ENCODE measurements around the gene HEBP2. TPM values are rescaled to one million over a fixed set of nuclear protein-coding genes. Genes with fewer than 3 reads are reported as not detected.
"Not testable (repeated sequence)": the region's sequence is repeated elsewhere in the genome, so short reads cannot be mapped to it uniquely, and the experiment has no call there.

The HEBP2 gene
- total RNA-seq (10 to 100 TPM; 14.4 to 56.9 TPM), polyA plus RNA-seq (10 to 100 TPM; 21.1 to 30.4 TPM)
- long read RNA-seq, donor 1, full-length matches to known transcripts, result 37 of 47 reads
- long read RNA-seq, donor 1, partial matches to known transcripts, result 10 of 47 reads
- long read RNA-seq, donor 1, other reads (novel, unspliced or antisense), result 0 of 47 reads
- long read RNA-seq, donor 2, full-length matches to known transcripts, result 6 of 6 reads
- long read RNA-seq, donor 2, partial matches to known transcripts, result 0 of 6 reads
- long read RNA-seq, donor 2, other reads (novel, unspliced or antisense), result 0 of 6 reads
- long read RNA-seq, donor 3, full-length matches to known transcripts, result 10 of 31 reads
- long read RNA-seq, donor 3, partial matches to known transcripts, result 13 of 31 reads
- long read RNA-seq, donor 3, other reads (novel, unspliced or antisense), result 8 of 31 reads
- long read RNA-seq, donor 4, full-length matches to known transcripts, result 15 of 15 reads
- long read RNA-seq, donor 4, partial matches to known transcripts, result 0 of 15 reads
- long read RNA-seq, donor 4, other reads (novel, unspliced or antisense), result 0 of 15 reads
- long read RNA-seq, donor 5, full-length matches to known transcripts, result 41 of 50 reads
- long read RNA-seq, donor 5, partial matches to known transcripts, result 9 of 50 reads
- long read RNA-seq, donor 5, other reads (novel, unspliced or antisense), result 0 of 50 reads

GRCh38 chr6:138403801-138404665 is at the start of gene HEBP2:
HEBP2 (plus strand) TSS chr6:138404223; CDS start chr6:138404496, 273 bp downstream.
- Histone ChIP-seq H3K9me3 (ENCODE audit: control insufficient read depth in 4 of 4, insufficient read depth in 3 of 4, low read length in 3 of 4) (no peaks in the 10 kb centered on the region), H3K27ac (ENCODE audit: low read depth in 1 of 2, low read length in 1 of 2) (peak within 1 kb of the TSS; percentile 94 to 97), H3K9ac (ENCODE audit: insufficient read depth in 1 of 2, low read length in 2 of 2) (peak within 1 kb of the TSS; percentile 85 to 93), H3K36me3 (ENCODE audit: control insufficient read depth in 4 of 4, insufficient read depth in 4 of 4, low read length in 4 of 4) (peaks cover 0 to 25% (median 17%) of the 10 kb centered on the region in 4 donors), H3K27me3 (ENCODE audit: control insufficient read depth in 3 of 3, insufficient read depth in 3 of 3, low read length in 2 of 3) (no peaks in the 10 kb centered on the region), H3K4me3 (peak within 1 kb of the TSS; percentile 77), H3K4me1 (ENCODE audit: control insufficient read depth in 5 of 5, insufficient read depth in 5 of 5, low read length in 5 of 5) (peaks cover 0 to 10% (median 0%) of the 10 kb centered on the region in 5 donors)
- DNase-seq, result peak; percentile 94 to 96 (median 95)
- peak; percentile 32 for TF ChIP-seq CTCF (IDR thresholded peaks at IDR 0.05; ENCODE audit: control extremely low read depth, extremely low read depth)
- peak; percentile 96 for ATAC-seq (ENCODE audit: insufficient read depth, low FRiP score)
- 0% methylated on average over 64 to 92 of the region's 92 CpGs for WGBS, 2 donors

- no peak for DNase-seq
- Histone ChIP-seq H3K36me3 (ENCODE audit: control insufficient read depth in 4 of 4, insufficient read depth in 4 of 4, low read length in 4 of 4) (no peaks in the 10 kb centered on the region), H3K4me3 (no peak overlapping the region), H3K4me1 (ENCODE audit: control insufficient read depth in 5 of 5, insufficient read depth in 5 of 5, low read length in 5 of 5) (no peaks in the 10 kb centered on the region), H3K27ac (ENCODE audit: low read depth in 1 of 2, low read length in 1 of 2) (no peak overlapping the region), H3K9me3 (ENCODE audit: control insufficient read depth in 4 of 4, insufficient read depth in 3 of 4, low read length in 3 of 4) (no peaks in the 10 kb centered on the region), H3K9ac (ENCODE audit: insufficient read depth in 1 of 2, low read length in 2 of 2) (no peak overlapping the region), H3K27me3 (ENCODE audit: control insufficient read depth in 3 of 3, insufficient read depth in 3 of 3, low read length in 2 of 3) (no peaks in the 10 kb centered on the region)
- WGBS, 2 donors, result 96 to 97% methylated on average over 1 of the region's 1 CpG
- no peak for ATAC-seq (ENCODE audit: insufficient read depth, low FRiP score)
- TF ChIP-seq CTCF (IDR thresholded peaks at IDR 0.05; ENCODE audit: control extremely low read depth, extremely low read depth), result no peak
Observed at GRCh38 chr6:138357928-138358327, 46.1 kb upstream of the HEBP2 start.

- not testable (repeated sequence) for H3K27me3 ChIP-seq (ENCODE audit: control insufficient read depth in 3 of 3, insufficient read depth in 3 of 3, low read length in 2 of 3); ATAC-seq (ENCODE audit: insufficient read depth, low FRiP score); H3K9me3 ChIP-seq (ENCODE audit: control insufficient read depth in 4 of 4, insufficient read depth in 3 of 4, low read length in 3 of 4); H3K27ac ChIP-seq (ENCODE audit: low read depth in 1 of 2, low read length in 1 of 2); H3K4me1 ChIP-seq (ENCODE audit: control insufficient read depth in 5 of 5, insufficient read depth in 5 of 5, low read length in 5 of 5); H3K9ac ChIP-seq (ENCODE audit: insufficient read depth in 1 of 2, low read length in 2 of 2); H3K4me3 ChIP-seq; H3K36me3 ChIP-seq (ENCODE audit: control insufficient read depth in 4 of 4, insufficient read depth in 4 of 4, low read length in 4 of 4); DNase-seq
- WGBS, 2 donors, result 93 to 96% methylated on average over 8 of the region's 8 CpGs
Observed at GRCh38 chr6:138368684-138369083, 35.3 kb upstream of the HEBP2 start.

Measured in lung (tissue), 16 donors.